Endothelial cell of umbilical vein (primary cell): ENCODE data around the gene RBBP5. TPM values are rescaled to one million over a fixed set of nuclear protein-coding genes. Genes with fewer than 3 reads are reported as not detected.

Experiments
- BruUV-seq: library from RNA; stranded (reverse); fragments of 400-500 nt; replicated peaks from 2 replicates; lab custom pipeline; 2021; lab: Mats Ljungman, UMichigan
- CTCF ChIA-PET: fragments of 300-600, 350-600 bp; sonication (Branson Sonifier 250); formaldehyde crosslinking; loops from one replicate; lab custom pipeline; 2021; ENCODE audit warnings: antibody characterized with exemption, inconsistent platforms; lab: Charles Lee
- POLR2A ChIA-PET: fragments of 300-600, 350-600 bp; sonication (Branson Sonifier 250); formaldehyde crosslinking; loops from one replicate; lab custom pipeline; 2021; ENCODE audit warnings: antibody characterized with exemption, inconsistent platforms; lab: Charles Lee
- DNase-seq: peaks from one replicate; pipeline ENCODE4 v3.0.0-alpha.2; 2011; ENCODE audit warnings: low read depth, low spot score
- FAIRE-seq: peaks from 2 replicates; lab custom pipeline; 2011; peaks lifted over from hg19 to GRCh38; lab: Jason Lieb, UNC
- H2AFZ ChIP-seq: 2 replicates; pipeline ENCODE4 v1.6.0; 2012; ENCODE audit warnings: low read depth, low read length, control low read depth, inconsistent platforms
- H3K27ac ChIP-seq: 2 replicates; pipeline ENCODE4 v1.5.1; 2011; ENCODE audit warnings: low read depth, mild to moderate bottlenecking, control low read depth, low read length, moderate library complexity; ENCODE audit not compliant: insufficient read depth
- H3K27me3 ChIP-seq, 2 experiments: 2 replicates each; pipeline versions ENCODE4 v1.6.0 to v1.6.1; 2011; ENCODE audit warnings: low read length in 2 of 2, mixed read lengths in 1 of 2; ENCODE audit not compliant: control insufficient read depth in 2 of 2, insufficient read depth in 2 of 2
- H3K36me3 ChIP-seq, 2 experiments: 2 replicates in 1 of 2; 3 replicates in 1 of 2; pipeline ENCODE4 v1.5.1; 2011; ENCODE audit warnings: low read length in 2 of 2, mild to moderate bottlenecking in 1 of 2, moderate library complexity in 1 of 2; ENCODE audit not compliant: control insufficient read depth in 2 of 2, insufficient read depth in 2 of 2; ENCODE audit errors: extremely low read depth in 1 of 2
- H3K4me1 ChIP-seq: 3 replicates; pipeline ENCODE4 v1.5.1; 2011; ENCODE audit warnings: mild to moderate bottlenecking, low read length; ENCODE audit not compliant: control insufficient read depth, insufficient read depth; ENCODE audit errors: extremely low read depth
- H3K4me2 ChIP-seq: 2 replicates; pipeline ENCODE4 v1.6.1; 2011; ENCODE audit warnings: low read length, control low read depth, mixed read lengths; ENCODE audit not compliant: insufficient read depth
- H3K4me3 ChIP-seq, 3 experiments: fragments of 200-600 bp in 1 of 3; sonication (generic), shearing (Covaris generic) in 1 of 3; replicated peaks in 1 of 3; 2 replicates each; pipeline ENCODE4 v1.5.1; 2011 to 2016; ENCODE audit warnings: control low read depth in 3 of 3, low read length in 3 of 3, mild to moderate bottlenecking in 2 of 3, inconsistent platforms in 1 of 3, low read depth in 1 of 3, moderate library complexity in 1 of 3; ENCODE audit not compliant: insufficient read depth in 1 of 3
- H3K79me2 ChIP-seq: 2 replicates; pipeline ENCODE4 v1.6.0; 2012; ENCODE audit warnings: low read length, inconsistent platforms; ENCODE audit not compliant: control insufficient read depth, insufficient read depth
- H3K9ac ChIP-seq: replicated peaks from 2 replicates; pipeline ENCODE3; 2011; ENCODE audit warnings: low read length, control low read depth; ENCODE audit not compliant: insufficient read depth; ENCODE audit errors: extremely low read depth
- H3K9me1 ChIP-seq: replicated peaks from 3 replicates; pipeline ENCODE4 v1.6.0; 2011; ENCODE audit warnings: mild to moderate bottlenecking, low read length; ENCODE audit not compliant: control insufficient read depth, insufficient read depth; ENCODE audit errors: extremely low read depth
- H3K9me3 ChIP-seq: replicated peaks from 2 replicates; pipeline ENCODE4 v1.5.1; 2012; ENCODE audit warnings: low read length, inconsistent platforms; ENCODE audit not compliant: control insufficient read depth, insufficient read depth
- H4K20me1 ChIP-seq: replicated peaks from 2 replicates; pipeline ENCODE3; 2011; ENCODE audit warnings: mild to moderate bottlenecking, low read length; ENCODE audit not compliant: control insufficient read depth, insufficient read depth; ENCODE audit errors: extremely low read depth
- EZH2 ChIP-seq: IDR thresholded peaks from 2 replicates; pipeline ENCODE4 v1.6.1; 2012; ENCODE audit warnings: borderline replicate concordance, low read depth, mild to moderate bottlenecking, moderate library complexity, low read length, inconsistent platforms; ENCODE audit not compliant: severe bottlenecking
- FOS ChIP-seq: IDR thresholded peaks from 2 replicates; pipeline ENCODE4 v1.6.1; 2011; ENCODE audit warnings: mild to moderate bottlenecking, low read length, moderate library complexity, borderline replicate concordance; ENCODE audit not compliant: insufficient read depth
- GATA2 ChIP-seq: IDR thresholded peaks from 2 replicates; pipeline ENCODE4 v1.7.0; 2011; ENCODE audit warnings: low read depth, mild to moderate bottlenecking, moderate library complexity, mixed read lengths, low read length; ENCODE audit not compliant: insufficient read length, insufficient read depth
- JUN ChIP-seq: IDR thresholded peaks from 2 replicates; pipeline ENCODE4 v1.6.1; 2011; ENCODE audit warnings: borderline replicate concordance, low read depth; ENCODE audit not compliant: insufficient read length, insufficient read depth
- MYC ChIP-seq: IDR thresholded peaks from one replicate; pipeline ENCODE4 v1.6.1; 2011; ENCODE audit warnings: mild to moderate bottlenecking, low read depth, low read length
- POLR2A ChIP-seq: IDR thresholded peaks from 2 replicates; pipeline ENCODE4 v1.6.1; 2012; ENCODE audit warnings: low read depth, mild to moderate bottlenecking, control low read depth, low read length
- POLR2AphosphoS5 ChIP-seq: IDR thresholded peaks from 2 replicates; pipeline ENCODE4 v1.6.1; 2012; ENCODE audit warnings: low read depth, mild to moderate bottlenecking, control low read depth, low read length, moderate library complexity; ENCODE audit not compliant: insufficient read depth
- dilution Hi-C: fragments of 300-500 bp; cut with MboI; formaldehyde crosslinking; loops from one replicate; pipeline ENCODE4 v1.15.0; 2019; ENCODE audit warnings: low sequenced_read_pairs; ENCODE audit not compliant: extremely low pct_ligation_motif_present
- intact Hi-C: fragments of 100-400 bp; cut with micrococcal nuclease; formaldehyde crosslinking; loops from one replicate; pipeline ENCODE4 v1.10.0; 2022
- polyA plus RNA-seq, 4 experiments: library from polyadenylated mRNA; depleted of rRNA in 3 of 4; stranded (reverse) in 3 of 4; unstranded in 1 of 4; fragments of >200 nt; gene quantifications; 2 replicates each; pipeline versions ENCODE4 v1.2.1 to v1.2.3, GENCODE V29; 2011 to 2012; ENCODE audit warnings: missing spikeins in 1 of 4
- total RNA-seq: library from RNA; stranded (reverse); gene quantifications from 2 replicates; pipeline ENCODE4 v1.2.3, GENCODE V29; 2021
- TF ChIP-seq, protein P1 (sequence below): IDR thresholded peaks from 2 replicates; pipeline ENCODE4 v1.6.1; 2011; ENCODE audit not compliant: insufficient read depth, insufficient read length
- TF ChIP-seq, protein P2 (sequence below), 2 donors: IDR thresholded peaks; 1 replicate in 1 of 2; 2 replicates in 1 of 2; pipeline ENCODE4 v1.5.1; 2011; ENCODE audit warnings: low read length in 2 of 2, mild to moderate bottlenecking in 2 of 2, moderate library complexity in 2 of 2, control low read depth in 1 of 2, inconsistent platforms in 1 of 2, low read depth in 1 of 2; ENCODE audit not compliant: insufficient read depth in 1 of 2; ENCODE audit errors: extremely low read depth in 1 of 2

RBBP5 gene
- total and polyA plus RNA-seq, 2 donors (not counting 3 experiments of a cell fraction or from before 2014, with no cell fraction given), result 5.8 to 14.2 TPM

DNA sequence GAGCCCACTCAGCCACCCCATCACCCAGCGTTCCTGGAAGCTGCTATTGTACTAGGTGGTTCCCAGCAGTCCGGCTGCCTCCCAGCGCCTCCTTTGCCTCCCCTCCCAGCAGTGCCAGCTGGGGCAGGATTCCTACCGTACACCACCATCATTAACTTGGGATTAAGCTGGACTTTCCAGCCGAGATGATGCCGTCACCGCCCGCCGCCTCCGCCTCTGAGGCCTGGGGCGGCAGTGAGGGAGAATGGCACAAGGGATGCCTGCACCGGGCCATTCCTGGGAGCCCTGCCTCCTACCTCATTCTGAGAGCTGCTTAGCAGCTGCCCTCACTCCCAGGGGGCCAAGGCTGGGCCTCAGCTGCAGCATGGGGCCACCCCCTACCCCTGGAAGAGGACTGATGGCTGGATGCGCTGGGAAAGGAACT, 65.6 kb downstream of the RBBP5 start:
- FAIRE-seq, result no peak
- H2AFZ ChIP-seq, result no peak overlapping the region
- TF ChIP-seq POLR2A (no peak), GATA2 (no peak), JUN (no peak), POLR2AphosphoS5 (no peak), MYC (no peak), FOS (no peak), EZH2 (no peak)
- TF ChIP-seq, protein P1, sequence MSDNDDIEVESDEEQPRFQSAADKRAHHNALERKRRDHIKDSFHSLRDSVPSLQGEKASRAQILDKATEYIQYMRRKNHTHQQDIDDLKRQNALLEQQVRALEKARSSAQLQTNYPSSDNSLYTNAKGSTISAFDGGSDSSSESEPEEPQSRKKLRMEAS, result no peak
- TF ChIP-seq, protein P2, sequence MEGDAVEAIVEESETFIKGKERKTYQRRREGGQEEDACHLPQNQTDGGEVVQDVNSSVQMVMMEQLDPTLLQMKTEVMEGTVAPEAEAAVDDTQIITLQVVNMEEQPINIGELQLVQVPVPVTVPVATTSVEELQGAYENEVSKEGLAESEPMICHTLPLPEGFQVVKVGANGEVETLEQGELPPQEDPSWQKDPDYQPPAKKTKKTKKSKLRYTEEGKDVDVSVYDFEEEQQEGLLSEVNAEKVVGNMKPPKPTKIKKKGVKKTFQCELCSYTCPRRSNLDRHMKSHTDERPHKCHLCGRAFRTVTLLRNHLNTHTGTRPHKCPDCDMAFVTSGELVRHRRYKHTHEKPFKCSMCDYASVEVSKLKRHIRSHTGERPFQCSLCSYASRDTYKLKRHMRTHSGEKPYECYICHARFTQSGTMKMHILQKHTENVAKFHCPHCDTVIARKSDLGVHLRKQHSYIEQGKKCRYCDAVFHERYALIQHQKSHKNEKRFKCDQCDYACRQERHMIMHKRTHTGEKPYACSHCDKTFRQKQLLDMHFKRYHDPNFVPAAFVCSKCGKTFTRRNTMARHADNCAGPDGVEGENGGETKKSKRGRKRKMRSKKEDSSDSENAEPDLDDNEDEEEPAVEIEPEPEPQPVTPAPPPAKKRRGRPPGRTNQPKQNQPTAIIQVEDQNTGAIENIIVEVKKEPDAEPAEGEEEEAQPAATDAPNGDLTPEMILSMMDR (IDR thresholded peaks at IDR 0.05; ENCODE audit: extremely low read depth in 1 of 2, insufficient read depth in 1 of 2, low read depth in 1 of 2, low read length in 2 of 2), result no peak
- H3K36me3 ChIP-seq, result no peaks in the 10 kb centered on the region
- no peak for DNase-seq
- POLR2A ChIA-PET, result no interaction called here
- intact Hi-C loops (no loop called here), dilution Hi-C loops (no loop called here)
- CTCF ChIA-PET, result interaction anchor here (1.4 kb wide), 1 partner anchor 67 kb away, joined by 5 read pairs; no protein-coding TSS in a partner anchor
- H3K79me2 ChIP-seq, result no peaks in the 10 kb centered on the region
- H3K9me3 ChIP-seq, result no peaks in the 10 kb centered on the region
- H4K20me1 ChIP-seq, result no peaks in the 10 kb centered on the region
- H3K4me3 ChIP-seq, result no peak overlapping the region
- no TSS peak for BruUV-seq
- no peak overlapping the region for H3K9ac ChIP-seq
- no peaks in the 10 kb centered on the region for H3K9me1 ChIP-seq
- H3K4me1 ChIP-seq, result no peaks in the 10 kb centered on the region
- no peaks in the 10 kb centered on the region for H3K27me3 ChIP-seq
- H3K4me2 ChIP-seq, result no peak overlapping the region
- no peak overlapping the region for H3K27ac ChIP-seq
